Measurements from ENCODE around the gene KCNE2.
"Not testable (repeated sequence)": the region's sequence is repeated elsewhere in the genome, so short reads cannot be mapped to it uniquely, and the experiment has no call there.

KCNE2 gene

GRCh38 chr21:34353182-34353581 is 10.6 kb upstream of the KCNE2 start:
- DNase-seq (ENCODE audit: low read depth, low spot score): no peak

GRCh38 chr21:34354836-34355235 is 9.0 kb upstream of the KCNE2 start:
- DNase-seq (ENCODE audit: low read depth, low spot score): no peak

GRCh38 chr21:34355570-34355969 is 8.2 kb upstream of the KCNE2 start:
- no peak for DNase-seq (ENCODE audit: low read depth, low spot score)

GRCh38 chr21:34357889-34358288 is 5.9 kb upstream of the KCNE2 start:
- no peak for DNase-seq (ENCODE audit: low read depth, low spot score)

GRCh38 chr21:34358866-34359265 is 4.9 kb upstream of the KCNE2 start:
- no peak for DNase-seq (ENCODE audit: low read depth, low spot score)

- no peak for DNase-seq (ENCODE audit: low read depth, low spot score)
Measured at GRCh38 chr21:34360488-34361241, 3.1 kb upstream of the KCNE2 start.

GRCh38 chr21:34362136-34362444 is 1.7 kb upstream of the KCNE2 start:
- DNase-seq (ENCODE audit: low read depth, low spot score): no peak

- DNase-seq (ENCODE audit: low read depth, low spot score): no peak
Measured at GRCh38 chr21:34362670-34363069, 1.1 kb upstream of the KCNE2 start.

- DNase-seq (ENCODE audit: low read depth, low spot score): no peak
Measured at GRCh38 chr21:34364921-34365320, 1.1 kb downstream of the KCNE2 start.

- DNase-seq (ENCODE audit: low read depth, low spot score): no peak
Measured at GRCh38 chr21:34365809-34366208, 2.0 kb downstream of the KCNE2 start.

GRCh38 chr21:34367320-34367935 is 3.6 kb downstream of the KCNE2 start:
- DNase-seq (ENCODE audit: low read depth, low spot score): peak; percentile 28

- no peak for DNase-seq (ENCODE audit: low read depth, low spot score)
Measured at GRCh38 chr21:34369741-34370140, 5.9 kb downstream of the KCNE2 start.

- no peak for DNase-seq (ENCODE audit: low read depth, low spot score)
Measured at GRCh38 chr21:34372321-34372720, 8.5 kb downstream of the KCNE2 start.

GRCh38 chr21:34374462-34374861 is 10.7 kb downstream of the KCNE2 start:
- not testable (repeated sequence) for DNase-seq (ENCODE audit: low read depth, low spot score)

- not testable (repeated sequence) for DNase-seq (ENCODE audit: low read depth, low spot score)
Measured at GRCh38 chr21:34374940-34375618, 11.3 kb downstream of the KCNE2 start, which contains the start of gene SMIM11. Gene SMIM11, plus strand, starts transcription at chr21:34375507. Its CDS starts 3,998 bp downstream, at chr21:34379505.

- not testable (repeated sequence) for DNase-seq (ENCODE audit: low read depth, low spot score)
Measured at GRCh38 chr21:34375619-34375972, 11.8 kb downstream of the KCNE2 start.

- DNase-seq (ENCODE audit: low read depth, low spot score): not testable (repeated sequence)
Measured at GRCh38 chr21:34383138-34383537, 19.3 kb downstream of the KCNE2 start.

- DNase-seq (ENCODE audit: low read depth, low spot score): not testable (repeated sequence)
Measured at GRCh38 chr21:34383724-34384415, 20.1 kb downstream of the KCNE2 start.

- not testable (repeated sequence) for DNase-seq (ENCODE audit: low read depth, low spot score)
Measured at GRCh38 chr21:34400522-34400921, 36.7 kb downstream of the KCNE2 start.

GRCh38 chr21:34404742-34405141 is 40.9 kb downstream of the KCNE2 start:
- DNase-seq (ENCODE audit: low read depth, low spot score): not testable (repeated sequence)

GRCh38 chr21:34405686-34406085 is 41.9 kb downstream of the KCNE2 start:
- not testable (repeated sequence) for DNase-seq (ENCODE audit: low read depth, low spot score)

- not testable (repeated sequence) for DNase-seq (ENCODE audit: low read depth, low spot score)
Measured at GRCh38 chr21:34406102-34406501, 42.3 kb downstream of the KCNE2 start.
